Glomerular visceral epithelial cell (primary cell): ENCODE data around the gene UBR1.
A peak's percentile ranks its signal among the peaks of the same experiment; 100 is the strongest.
"Not testable (repeated sequence)": the region's sequence is repeated elsewhere in the genome, so short reads cannot be mapped to it uniquely, and the experiment has no call there.

Experiments
- DNase-seq: peaks from one replicate; pipeline ENCODE4 v3.0.0-alpha.2; 2016; ENCODE audit errors: extremely low spot score

The UBR1 gene

DNA sequence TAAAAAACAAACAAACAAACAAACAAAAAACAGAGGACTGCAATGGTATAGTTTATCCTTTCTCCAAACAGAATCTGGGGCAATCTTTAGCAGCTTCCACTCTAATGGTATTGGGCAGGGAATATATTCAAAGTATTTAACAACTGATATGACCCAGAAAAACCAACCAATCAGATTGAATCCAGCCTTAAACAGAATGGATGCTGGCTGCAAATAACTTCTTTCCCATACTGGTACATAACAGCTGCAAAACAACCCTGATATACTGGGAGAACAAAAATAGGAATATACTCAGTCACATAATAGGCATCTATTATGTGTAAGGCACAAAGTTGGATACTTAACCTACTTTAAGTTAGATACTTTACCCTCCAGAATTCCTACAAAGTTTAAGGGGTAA is 49.1 kb downstream of the UBR1 start:
- DNase-seq, result no peak

DNA sequence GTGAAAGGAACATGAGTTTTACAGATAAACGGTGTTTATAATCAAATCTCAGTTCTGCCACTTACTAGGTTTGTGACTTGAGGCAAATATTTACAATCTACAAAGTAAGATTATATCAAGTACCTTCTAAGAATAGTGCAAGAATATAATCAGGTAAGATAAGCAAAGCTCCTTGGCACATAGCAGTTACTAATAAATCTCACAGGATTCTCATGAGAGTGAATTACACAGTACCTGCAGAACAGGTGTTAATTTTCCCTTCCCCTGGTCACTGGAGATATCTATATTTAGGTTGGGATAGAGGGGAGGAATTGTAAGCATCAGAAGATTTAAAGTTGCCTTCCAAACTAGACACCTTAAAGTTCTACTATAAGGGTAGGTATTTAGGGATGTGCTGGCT is 53.0 kb downstream of the UBR1 start:
- no peak for DNase-seq

DNA sequence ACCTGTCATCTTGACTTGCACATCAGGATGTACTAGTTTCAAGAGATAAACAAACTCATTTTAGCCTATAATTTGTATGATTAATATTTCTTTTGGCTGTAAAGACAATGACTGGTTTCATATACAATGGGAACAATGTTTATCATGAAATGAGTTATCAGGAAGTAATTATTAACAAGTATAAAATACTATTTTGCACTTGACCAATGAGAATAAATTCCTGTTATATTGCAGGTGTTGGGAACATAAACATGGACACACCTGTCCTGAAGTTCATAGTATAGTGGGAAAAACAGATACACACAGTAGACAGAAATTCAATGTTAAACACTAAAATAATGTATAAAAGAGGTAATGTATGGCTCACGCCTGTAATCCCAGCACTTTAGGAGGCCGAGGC is 56.9 kb downstream of the UBR1 start:
- no peak for DNase-seq

DNA sequence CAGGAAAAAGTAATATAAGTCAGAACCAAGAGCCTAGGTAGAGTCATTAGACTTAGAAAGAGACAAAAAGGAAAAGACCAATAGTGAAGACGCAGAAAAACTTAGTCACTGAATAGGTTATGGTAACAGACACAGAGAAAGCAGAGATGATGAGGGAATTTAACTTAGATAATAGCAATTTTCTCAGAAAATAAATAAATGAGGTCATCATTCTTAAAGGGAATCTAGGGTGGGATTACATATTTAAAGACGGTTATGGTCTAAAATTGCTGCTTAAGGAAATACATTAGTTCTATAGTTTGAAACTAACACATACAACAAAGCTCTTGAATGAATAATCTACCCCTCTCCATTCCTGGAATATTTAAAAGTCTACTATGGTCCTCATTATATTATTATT is 59.4 kb downstream of the UBR1 start:
- DNase-seq, result no peak

DNA sequence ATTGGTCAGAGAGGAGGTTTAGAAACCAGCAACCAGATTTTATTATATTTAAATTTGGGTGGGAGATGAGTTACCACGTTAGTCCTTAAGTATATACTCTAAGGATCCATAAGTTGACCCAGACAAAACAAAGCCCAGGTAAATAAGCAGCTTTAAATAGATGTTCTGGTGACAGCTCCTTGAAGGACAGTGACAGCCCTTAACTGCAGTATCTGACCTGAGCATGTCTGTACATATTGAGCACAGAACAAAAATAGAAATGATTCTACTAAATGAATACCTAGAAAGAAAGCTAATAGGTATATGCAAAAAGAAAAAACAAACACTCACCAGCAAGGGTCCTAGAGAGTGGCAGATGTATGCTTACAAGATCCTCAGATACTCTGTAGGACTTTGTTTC is 63.0 kb downstream of the UBR1 start:
- DNase-seq, result no peak

DNA sequence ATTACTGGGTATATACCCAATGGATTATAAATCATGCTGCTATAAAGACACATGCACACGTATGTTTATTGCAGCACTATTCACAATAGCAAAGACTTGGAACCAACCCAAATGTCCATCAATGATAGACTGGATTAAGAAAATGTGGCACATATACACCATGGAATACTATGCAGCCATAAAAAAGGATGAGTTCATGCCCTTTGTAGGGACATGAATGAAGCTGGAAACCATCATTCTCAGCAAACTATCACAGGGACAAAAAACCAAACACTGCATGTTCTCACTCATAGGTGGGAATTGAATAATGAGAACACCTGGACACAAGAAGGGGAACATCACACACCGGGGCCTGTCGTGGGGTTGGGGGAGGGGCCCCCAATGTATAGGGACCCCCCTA is 64.8 kb downstream of the UBR1 start:
- DNase-seq, result not testable (repeated sequence)

DNA sequence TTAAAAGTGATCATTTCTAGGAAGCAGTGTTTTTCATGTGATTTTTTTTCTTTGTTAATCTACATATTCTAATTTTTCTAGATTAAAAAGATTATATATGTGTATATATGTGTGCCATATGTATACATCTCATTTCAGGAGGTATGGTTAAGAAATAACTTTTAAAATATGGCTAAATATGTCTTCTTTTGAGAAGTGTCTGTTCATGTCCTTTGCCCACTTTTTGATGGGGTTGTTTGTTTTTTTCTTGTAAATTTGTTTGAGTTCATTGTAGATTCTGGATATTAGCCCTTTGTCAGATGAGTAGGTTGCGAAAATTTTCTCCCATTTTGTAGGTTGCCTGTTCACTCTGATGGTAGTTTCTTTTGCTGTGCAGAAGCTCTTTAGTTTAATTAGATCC is 70.6 kb downstream of the UBR1 start:
- not testable (repeated sequence) for DNase-seq

DNA sequence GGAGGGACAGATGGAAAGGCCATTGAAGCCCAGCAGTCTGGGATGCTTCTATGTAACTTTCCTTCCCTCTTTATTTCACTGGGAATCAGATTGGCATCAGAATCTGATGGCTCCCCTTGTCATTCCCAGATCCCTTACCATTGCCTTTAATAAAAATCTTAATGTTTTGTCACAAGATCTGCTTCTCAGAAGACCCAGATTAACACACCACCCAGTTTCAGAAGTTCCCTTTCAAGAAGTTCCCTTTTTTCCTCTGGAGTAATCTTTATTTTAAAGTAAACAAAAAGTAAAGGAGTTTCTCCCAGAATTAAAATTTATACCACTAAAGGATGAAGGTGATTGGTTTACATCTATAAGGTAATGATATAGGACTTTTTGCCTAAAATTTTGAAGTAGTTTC is 76.4 kb downstream of the UBR1 start:
- DNase-seq, result no peak

DNA sequence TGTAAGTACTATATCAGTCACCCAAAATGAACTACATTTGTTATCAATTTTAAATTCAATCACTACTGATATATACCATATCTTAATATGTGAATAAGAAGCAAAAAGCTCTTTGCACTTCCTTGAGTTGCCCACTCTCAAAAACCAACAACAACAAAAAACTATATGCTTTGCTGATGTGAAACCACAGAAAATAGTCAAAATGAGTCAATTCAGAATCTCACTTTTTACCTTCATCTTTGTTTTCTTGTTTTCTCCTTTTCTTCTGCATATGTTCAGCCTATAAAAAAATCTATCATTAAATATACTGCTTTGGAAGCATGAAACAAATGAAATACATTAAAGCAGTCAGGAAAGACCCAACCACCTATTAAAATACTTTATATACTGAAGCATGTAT is 80.7 kb downstream of the UBR1 start:
- DNase-seq, result no peak

DNA sequence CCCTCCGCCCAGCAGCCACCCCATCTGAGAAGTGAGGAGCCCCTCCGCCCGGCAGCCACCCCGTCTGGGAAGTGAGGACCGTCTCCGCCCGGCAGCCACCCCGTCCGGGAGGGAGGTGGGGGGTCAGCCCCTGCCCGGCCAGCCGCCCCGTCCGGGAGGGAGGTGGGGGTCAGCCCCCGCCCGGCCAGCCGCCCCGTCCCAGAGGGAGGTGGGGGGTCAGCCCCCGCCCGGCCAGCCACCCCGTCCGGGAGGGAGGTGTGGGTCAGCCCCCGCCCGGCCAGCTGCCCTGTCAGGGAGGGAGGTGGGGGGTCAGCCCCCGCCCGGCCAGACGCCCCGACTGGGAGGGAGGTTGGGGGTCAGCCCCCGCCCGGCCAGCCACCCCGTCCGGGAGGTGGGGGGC is 91.2 kb downstream of the UBR1 start:
- not testable (repeated sequence) for DNase-seq

DNA sequence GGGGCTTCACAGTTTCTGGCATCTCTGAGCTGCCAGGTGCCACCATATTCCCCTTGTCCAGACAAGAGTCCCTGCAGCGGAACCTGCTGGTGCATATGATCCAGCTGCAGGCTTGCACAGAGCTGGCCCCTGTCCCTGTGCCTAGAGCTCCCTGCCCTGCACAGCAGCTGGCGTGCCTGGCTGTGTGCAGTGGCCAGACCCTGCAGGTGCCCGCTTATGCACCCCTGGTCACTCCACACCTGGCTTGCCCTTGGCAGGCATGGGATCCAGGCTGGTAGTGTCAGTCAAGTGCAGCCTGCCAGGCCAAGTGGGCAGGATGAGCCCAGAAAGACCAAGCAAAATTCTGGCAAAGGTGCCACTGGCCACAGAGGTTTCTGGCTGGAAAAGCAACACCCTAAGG is 96.6 kb downstream of the UBR1 start:
- no peak for DNase-seq

DNA sequence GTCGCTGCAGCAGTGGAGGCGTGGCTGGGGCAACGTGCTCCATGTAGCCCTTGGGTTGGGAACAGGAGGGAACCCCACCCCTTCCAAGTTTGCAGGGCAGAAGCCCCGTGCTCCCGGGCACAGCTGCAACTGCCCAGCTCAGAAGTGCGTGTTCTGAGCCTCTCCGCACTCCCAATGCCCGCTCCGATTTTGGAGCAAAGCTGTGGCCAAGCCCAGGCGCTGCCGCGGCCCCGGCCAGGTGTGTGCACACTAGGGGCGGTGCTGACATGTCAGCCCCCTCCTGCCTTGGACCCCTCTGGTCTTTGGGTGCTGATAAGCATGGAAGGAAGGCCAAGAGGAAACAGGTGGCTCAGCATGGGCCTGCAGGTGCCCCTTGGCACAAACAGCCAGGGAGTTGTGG is 97.7 kb downstream of the UBR1 start:
- no peak for DNase-seq

DNA sequence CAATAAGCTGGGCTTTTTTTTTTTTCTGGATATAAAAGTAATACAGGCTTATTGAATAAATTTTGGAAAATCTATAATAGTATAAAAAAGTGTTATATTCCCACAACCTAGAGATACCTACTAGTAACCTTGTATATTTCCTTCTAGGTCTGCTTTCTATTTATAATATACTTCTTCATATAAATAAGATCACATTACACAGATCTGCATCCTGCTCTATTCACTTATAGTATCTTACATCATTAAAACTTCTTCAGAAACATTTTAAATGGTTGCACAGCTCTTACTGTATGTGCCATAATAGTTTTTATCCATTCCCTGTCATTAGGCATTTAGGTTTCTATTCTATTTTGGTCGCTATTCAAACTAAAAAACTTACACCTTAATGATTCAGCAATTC is 98.3 kb downstream of the UBR1 start:
- DNase-seq, result no peak

DNA sequence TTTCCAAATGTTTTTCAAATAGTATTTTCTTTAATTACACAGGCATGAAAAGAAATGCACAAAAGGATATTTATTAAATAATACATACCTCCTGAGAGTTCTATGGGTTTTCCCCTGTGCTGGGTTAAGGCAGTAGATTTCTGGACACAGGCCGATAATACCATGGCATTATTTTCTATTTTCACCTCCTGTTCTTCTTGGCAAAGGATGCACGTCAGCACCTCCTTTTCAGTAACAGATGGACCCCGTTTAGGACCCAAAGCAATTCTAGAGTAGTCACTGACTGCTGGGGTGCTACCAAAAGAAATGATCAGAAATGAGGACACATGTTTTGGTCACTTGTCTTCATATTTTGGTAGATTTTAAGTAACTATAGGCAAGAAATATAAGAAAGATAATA is 98.8 kb downstream of the UBR1 start:
- DNase-seq, result no peak

DNA sequence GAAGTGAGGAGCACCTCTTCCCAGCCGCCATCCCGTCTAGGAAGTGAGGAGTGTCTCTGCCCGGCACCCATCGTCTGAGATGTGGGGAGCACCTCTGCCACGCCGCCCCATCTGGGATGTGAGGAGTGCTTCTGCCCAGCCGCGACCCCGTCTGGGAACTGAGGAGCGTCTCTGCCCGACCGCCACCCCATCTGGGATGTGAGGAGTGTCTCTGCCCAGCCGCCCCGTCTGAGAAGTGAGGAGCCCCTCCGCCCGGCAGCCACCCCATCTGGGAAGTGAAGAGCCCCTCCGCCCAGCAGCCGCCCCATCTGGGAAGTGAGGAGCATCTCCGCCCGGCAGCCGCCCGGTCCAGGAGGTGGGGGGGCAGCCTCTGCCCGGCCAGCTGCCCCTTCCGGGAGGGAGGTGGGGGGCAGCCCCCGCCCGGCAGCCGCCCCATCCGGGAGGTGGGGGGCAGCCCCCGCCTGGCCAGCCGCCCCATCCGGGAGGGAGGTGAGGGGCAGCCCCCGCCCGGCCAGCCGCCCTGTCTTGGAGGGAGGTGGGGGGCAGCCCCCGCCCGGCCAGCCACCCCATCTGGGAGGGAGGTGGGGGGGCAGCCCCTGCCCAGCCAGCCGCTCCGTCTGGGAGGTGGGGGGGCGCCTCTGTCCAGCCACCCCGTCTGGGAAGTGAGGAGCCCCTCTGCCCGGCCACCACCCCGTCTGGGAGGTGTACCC is 100.8 kb downstream of the UBR1 start:
- not testable (repeated sequence) for DNase-seq

DNA sequence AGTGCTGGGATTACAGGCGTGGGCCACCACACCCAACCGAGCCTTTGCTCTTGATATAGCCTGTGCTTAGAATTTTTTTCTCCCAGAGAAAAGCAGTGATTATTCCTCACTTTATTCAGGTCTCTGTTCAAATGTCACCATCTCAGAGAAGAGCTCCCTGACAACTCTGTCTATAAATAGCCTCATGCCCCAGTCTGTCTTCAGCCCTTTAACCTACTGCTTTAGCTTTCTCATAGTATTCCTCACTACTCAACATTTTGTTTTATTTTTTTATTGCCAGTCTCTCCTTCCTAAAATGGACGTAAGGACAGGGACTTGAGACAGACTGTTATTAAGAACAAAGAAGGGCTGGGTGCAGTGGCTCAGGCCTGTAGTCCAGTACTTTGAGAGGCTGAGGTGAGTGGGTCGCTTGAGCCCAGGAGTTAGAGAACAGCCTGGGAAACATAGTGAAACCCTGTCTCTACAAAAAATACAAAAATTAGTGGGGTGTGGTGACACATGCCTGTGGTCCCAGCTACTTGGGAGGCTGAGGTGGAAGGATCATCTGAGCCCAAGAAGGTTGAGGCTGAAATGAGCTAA is 106.5 kb downstream of the UBR1 start:
- DNase-seq, result no peak

DNA sequence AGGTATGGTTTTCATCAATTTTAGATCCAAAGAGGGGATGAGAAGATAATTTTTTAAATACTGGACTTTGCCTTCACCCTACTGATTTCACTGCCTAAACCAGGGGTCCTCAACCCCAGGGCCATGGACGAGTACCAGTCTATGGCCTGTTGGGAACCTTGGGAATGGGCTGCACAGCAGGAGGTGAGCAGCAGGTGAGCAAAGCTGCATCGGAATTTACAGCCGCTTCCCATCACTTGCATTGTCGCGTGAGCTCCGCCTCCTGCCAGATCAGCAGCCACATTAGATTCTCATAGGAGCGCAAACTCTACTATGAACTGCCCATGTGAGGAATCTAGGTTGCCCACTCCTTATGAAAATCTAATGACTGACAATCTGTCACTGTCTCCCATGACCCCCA is 109.0 kb downstream of the UBR1 start:
- no peak for DNase-seq

DNA sequence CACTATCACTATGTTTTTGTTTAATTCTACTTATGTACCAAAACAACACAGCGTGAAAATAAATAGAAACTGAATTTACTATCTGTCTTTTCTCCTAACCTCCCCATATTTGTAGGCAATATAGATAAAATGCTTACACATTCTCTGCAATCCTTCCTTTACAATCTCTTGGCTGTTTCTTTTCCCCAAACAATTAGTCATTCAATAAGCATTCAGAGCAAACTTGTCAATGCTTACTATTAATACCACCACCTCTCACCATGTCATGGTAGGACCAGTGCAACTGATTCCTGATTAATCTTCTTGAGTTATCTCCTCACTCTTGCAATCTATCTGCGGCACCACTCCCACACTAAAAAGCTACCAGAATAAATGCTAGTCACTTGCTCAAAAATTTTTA is 111.3 kb downstream of the UBR1 start:
- no peak for DNase-seq

DNA sequence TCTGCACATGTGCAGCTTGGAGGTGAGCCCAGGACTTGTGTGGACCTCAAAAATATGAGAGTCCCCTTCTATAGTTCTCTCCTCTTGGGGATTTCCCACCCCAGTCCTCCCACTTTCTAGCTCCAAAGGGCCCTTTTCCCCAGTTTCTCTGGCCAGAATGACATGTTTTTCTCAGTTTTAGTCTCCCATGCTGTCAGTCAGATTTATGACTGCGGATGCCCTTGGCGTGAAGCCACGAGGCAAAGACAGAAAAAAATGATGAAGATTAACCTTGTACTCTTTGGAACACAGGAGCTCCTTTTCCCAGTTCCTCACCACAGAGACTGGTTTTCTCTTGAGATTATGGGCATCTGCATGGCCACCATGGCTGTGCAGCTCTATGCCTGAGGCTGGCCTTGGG is 113.2 kb downstream of the UBR1 start:
- DNase-seq, result no peak

DNA sequence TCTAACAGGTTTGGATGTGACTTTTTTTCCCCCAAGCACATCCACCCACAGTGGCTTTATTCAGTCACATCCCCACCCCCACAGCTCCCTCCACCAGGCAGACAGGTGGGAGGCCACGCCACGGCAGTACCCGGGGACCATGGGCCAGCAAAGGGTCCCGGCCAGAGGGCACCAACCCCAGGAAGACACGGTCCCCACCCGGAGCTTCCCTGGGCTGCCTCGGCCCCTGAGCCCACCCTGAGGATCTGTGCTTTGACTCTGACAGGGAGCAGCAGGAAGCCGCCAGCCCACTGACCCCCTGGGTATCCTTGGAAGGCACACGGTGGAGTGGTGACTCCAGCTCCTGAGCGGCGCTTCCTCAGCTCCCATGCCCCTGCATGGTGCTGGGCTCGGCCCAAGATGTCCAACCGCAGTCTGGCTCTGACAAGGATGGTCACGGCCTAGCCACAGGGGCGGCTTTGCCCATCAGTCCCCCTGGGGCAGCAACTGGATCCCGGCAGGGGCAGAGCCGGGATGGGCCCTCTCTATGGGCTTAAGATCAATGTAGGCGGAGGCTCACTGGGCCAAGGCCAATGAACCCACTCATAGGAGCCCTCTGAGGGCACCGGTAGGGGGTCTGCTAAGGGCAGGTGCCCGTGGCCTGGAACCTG is 119.0 kb downstream of the UBR1 start:
- no peak for DNase-seq

DNA sequence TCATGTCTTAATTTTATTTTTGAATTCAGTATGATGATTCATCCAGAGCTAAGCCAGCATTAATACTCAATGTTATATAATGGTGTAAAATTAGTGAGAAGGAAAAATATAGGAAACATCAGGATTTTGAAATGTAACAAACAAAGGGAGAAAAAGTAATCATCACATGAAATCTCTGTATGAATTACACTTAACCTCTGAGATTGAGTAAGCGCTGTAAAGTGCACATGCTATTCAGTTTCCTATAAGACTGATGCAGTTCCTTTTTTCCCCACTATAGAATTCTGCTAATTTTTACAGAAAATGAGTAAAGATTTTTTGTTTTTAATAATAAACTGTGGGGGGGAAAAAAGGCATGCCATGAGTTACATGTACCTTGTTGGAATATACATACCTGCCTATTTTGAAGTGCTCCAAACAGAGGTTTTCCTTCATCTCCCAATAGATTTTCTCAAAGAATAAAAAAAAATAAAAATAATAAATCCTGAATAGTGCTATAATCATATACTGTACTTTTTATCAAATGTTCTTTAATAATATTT is 121.3 kb downstream of the UBR1 start:
- no peak for DNase-seq

DNA sequence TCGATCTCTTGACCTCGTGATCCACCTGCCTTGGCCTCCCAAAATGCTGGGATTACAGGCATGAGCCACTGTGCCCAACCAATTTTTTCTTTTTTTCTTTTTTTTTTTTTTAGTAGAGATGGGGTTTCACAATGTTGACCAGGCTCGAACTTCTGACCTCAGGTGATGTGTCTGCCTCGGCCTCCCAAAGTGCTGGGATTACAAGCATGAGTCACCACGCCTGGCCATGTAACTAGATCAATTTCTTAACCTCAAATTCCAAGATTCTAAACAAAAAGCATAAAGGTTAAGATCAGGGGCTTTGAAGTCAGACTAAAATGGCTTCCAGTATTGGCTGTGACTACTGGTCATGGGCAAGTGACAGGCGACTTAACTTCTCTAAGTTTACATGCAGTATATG is 126.7 kb downstream of the UBR1 start:
- peak; percentile 22 for DNase-seq

DNA sequence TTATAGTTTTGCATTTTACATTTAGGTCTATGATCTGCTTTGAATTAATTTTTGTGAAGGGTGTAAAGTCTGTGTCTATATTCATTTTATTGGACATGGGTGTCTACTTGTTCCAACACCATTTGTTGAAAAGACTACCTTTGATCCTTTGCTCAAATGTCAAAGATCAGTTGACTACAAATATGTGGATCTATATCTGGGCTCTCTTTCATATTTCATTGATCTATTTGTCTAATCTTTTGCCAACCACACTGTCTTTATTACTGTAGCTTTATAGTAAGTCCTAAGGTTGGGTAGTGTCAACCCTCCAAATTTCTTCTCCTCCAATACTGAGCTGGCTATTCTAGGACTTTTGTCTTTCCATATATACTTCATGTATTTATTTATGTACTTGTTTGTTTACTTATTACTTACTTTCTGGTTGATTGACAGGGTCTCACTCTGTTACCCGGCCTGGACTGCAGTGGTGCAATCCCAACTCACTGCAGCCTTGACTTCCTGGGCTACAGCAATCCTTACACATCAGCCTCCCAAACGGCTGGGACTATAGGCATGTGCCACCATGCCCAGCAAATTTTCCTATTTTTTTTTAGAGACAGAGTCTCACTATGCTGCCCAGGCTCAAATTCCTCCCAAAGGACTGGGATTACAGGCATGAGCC is 131.5 kb downstream of the UBR1 start:
- no peak for DNase-seq
